Vagina (tissue), 2 donors: ENCODE results near the gene FAM124A.

Experiments used
- POLR2A ChIP-seq, 2 donors: fragments of 450-650 bp; IDR thresholded peaks; one replicate each; pipeline ENCODE4 v1.6.1; 2017; ENCODE audit warnings: antibody characterized with exemption in 2 of 2, mild to moderate bottlenecking in 2 of 2, moderate library complexity in 2 of 2
- TF ChIP-seq, protein P1 (sequence below), 3 experiments: fragments of 450-650 bp in 2 of 3; fragments of 200-600 bp in 1 of 3; sonication (generic) in 1 of 3; IDR thresholded peaks; one replicate each; pipeline ENCODE4 v1.5.1; 2017 to 2019; ENCODE audit warnings: antibody characterized with exemption in 3 of 3, mild to moderate bottlenecking in 2 of 3, moderate library complexity in 2 of 3

GRCh38 chr13:51175639-51176038 is 46.6 kb upstream of the FAM124A start:
- TF ChIP-seq, protein P1, sequence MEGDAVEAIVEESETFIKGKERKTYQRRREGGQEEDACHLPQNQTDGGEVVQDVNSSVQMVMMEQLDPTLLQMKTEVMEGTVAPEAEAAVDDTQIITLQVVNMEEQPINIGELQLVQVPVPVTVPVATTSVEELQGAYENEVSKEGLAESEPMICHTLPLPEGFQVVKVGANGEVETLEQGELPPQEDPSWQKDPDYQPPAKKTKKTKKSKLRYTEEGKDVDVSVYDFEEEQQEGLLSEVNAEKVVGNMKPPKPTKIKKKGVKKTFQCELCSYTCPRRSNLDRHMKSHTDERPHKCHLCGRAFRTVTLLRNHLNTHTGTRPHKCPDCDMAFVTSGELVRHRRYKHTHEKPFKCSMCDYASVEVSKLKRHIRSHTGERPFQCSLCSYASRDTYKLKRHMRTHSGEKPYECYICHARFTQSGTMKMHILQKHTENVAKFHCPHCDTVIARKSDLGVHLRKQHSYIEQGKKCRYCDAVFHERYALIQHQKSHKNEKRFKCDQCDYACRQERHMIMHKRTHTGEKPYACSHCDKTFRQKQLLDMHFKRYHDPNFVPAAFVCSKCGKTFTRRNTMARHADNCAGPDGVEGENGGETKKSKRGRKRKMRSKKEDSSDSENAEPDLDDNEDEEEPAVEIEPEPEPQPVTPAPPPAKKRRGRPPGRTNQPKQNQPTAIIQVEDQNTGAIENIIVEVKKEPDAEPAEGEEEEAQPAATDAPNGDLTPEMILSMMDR (IDR thresholded peaks at IDR 0.05) = no peak
- no peak for TF ChIP-seq POLR2A (IDR thresholded peaks at IDR 0.05)
